Limb (tissue), 2 donors: ENCODE measurements around the gene CATSPERE.

ENCODE experiments used
- DNase-seq, 2 donors: peaks; one replicate each; pipeline ENCODE4 v3.0.0-alpha.2; 2016; ENCODE audit errors: extremely low spot score in 2 of 2

CATSPERE gene, protein sequence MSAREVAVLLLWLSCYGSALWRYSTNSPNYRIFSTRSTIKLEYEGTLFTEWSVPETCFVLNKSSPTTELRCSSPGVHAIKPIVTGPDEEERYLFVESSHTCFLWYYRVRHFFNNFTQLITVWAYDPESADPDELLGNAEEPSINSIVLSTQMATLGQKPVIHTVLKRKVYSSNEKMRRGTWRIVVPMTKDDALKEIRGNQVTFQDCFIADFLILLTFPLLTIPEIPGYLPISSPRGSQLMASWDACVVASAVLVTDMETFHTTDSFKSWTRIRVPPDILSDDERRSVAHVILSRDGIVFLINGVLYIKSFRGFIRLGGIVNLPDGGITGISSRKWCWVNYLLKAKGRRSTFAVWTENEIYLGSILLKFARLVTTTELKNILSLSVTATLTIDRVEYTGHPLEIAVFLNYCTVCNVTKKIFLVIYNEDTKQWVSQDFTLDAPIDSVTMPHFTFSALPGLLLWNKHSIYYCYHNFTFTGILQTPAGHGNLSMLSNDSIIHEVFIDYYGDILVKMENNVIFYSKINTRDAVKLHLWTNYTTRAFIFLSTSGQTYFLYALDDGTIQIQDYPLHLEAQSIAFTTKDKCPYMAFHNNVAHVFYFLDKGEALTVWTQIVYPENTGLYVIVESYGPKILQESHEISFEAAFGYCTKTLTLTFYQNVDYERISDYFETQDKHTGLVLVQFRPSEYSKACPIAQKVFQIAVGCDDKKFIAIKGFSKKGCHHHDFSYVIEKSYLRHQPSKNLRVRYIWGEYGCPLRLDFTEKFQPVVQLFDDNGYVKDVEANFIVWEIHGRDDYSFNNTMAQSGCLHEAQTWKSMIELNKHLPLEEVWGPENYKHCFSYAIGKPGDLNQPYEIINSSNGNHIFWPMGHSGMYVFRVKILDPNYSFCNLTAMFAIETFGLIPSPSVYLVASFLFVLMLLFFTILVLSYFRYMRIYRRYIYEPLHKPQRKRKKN

DNA sequence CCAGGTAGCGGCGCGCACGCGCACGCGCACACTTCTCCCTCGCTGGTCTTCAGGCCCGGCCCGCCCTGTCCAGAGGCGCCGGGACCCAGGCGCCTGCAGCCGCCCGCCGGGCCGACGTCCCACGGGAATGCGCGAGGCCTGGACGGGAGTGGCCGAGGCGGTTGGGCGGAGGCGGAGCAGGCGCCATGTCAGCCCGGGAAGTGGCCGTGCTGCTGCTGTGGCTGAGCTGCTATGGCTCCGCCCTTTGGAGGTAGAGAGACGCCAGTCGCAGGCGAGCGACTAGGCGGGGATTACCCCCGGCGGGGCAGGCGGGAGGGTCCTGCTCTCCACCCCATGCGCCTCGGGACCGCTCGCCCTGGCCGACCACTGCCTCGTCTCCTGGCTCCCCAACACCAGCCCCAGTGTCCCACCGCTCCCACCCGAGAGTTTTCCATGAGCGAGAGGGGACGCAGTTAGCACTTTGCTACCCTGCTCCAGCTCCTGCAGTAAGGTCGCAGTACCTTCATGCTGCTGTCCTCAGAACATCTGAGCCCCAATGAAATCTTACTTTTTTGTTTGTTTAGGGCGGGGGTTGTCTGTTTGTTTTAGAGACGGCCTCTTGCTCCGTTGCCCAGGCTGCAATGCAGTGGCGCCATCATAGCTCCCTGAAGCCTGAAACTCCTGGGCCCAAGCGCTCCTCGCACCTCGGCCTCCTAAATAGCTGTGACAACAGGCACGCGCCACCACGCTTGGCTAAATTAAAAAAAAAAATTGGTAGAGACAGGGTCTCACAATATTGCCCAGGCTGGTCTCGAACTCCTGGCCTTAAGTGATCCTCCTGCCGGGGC, at the start of gene CATSPERE:
Gene CATSPERE (plus strand): TSS at position 29 of the 827 bp plus-strand sequence. CDS start 157 bp downstream, at position 186.
- DNase-seq: peak; percentile 75 to 86

DNA sequence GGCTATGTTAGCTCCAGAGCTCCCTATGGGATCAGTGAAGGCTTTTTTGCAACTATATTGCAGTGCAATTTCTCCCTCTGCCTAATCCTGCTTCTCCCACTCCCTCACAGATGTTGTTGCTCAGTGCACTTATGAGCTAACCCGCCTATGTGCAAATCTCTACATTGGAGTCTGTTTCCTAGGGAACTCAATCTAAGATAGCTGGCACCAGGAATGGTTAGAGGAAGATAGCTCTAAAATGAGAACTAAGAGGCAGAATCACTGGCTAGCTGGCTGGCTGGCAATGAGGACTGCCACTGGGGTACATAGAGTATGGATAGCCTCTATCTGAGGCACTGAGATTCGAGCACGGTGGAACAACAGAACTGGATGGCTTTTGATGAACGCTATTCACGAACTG, 48.9 kb upstream of the CATSPERE start:
- DNase-seq: no peak

DNA sequence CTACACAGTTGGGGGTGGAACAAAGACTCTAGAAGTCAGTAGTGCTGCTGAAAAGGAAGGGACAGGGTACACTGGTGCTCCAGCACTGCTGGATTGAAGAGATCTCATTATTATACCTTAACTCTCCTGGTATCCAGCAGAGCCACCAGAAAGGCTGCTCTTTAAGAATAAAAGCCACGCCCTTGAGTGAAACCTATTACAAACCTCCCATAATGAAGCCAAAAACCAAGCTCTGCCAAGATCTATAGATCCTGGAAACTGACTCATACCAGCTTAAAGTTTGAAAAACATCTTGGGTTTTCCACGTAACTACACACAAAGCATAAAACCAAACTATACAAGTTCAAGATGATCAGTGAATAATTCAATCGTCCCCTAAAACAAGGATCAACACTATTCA, 47.3 kb upstream of the CATSPERE start:
- DNase-seq: no peak

DNA sequence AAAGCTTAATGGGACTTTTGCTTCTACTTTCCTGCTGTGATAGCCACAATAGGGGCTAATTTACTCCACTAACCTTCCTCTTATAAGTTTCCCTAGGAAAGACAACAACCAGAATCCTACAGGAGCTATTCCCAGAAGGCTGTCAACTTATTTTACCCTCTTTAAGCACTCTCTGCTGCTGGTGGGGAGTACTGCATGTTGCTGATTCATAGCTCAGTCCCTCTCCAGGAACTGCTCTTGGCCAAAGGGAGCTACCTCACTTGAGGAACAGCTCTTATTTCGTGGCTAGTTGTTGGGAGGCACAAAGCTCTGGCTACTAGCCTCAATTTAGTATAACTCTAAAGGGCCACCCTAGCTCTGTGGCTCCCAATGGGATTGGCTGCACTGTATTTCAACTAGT, 46.5 kb upstream of the CATSPERE start:
- no peak for DNase-seq

DNA sequence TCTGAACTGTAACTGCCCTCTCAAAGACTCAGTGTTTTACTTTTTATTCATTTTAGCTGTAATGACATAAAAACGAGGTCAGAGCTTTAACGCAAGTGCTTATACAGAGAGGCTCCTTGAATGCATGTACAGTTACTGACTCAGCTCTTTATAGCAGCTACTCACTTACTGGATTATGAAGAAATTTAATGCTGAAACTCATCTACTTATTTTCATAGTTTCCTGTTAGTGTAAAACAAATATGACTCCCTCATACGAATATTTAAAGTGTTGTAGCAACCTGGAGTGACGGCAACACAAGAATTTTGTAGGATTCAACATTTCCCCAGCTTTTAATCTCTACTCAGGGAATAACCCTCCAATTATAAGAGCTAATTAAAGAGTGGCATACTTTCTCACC, 42.0 kb upstream of the CATSPERE start:
- no peak for DNase-seq

DNA sequence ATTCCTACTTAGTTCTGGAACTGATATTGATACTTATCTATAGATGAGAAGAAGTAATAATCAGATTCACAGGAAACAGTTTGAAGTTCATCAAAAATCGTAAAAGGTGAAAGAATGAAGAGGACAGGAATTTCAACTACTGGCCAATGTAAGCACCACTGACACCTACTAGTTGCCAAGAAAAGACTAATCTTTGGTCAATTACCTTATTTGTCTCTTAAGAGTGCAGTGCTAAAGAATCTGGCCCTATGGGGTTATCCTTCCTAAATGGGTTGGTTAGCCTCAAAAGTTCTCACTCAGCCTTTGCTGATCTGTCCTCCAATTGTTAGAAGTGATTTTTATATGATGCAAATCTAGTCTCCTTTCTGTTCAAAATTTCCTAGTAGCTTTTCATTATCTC, 38.9 kb upstream of the CATSPERE start:
- no peak for DNase-seq

DNA sequence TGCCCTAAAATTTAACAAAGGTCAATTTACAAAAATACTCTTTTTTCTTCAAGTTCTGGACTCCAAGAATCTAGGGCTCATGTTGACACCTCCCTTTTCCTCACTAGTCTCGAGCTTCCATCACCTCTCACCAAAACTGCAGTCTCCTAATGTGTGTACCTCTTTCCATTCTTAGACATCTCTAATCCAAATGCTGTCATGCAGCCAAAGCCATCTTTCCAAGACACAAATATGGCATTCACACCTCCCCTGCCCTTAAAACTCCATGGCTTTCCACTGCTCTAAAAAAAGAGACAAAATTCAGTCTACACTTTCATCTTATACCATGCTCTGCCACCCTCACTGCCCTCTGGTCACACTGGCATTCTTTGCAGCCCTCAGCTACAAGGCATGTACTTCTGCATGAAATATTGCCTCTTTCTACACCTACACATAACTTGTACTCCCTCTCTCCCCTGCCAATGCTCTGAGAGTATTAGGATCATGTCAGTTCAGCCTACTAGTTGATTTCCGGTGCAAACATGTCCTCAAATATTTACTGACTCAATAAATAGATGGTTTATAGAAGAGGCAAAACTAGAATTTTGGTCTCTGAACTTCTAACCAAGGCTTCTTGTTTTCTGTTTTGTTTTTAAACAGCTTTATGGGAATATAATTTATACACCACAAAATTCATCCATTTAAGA, 36.3 kb upstream of the CATSPERE start:
- DNase-seq: no peak

DNA sequence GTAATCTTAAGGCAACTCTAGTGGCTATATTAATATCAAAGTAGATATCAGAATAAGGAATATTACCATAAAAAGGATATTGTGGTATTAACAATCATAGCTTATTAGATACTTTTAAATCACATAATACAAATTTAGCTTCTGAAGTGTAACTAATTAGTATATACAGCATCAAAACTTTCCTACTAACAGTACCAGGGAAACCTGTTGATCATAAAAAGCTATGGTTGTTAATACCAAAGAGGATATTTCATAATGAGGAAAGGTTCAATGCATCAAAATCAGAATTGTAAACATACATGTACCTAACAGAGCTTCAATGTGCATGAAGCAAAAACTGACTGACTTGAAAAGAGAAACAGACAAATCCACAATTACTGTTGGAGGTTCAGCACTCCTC, 33.4 kb upstream of the CATSPERE start:
- no peak for DNase-seq

DNA sequence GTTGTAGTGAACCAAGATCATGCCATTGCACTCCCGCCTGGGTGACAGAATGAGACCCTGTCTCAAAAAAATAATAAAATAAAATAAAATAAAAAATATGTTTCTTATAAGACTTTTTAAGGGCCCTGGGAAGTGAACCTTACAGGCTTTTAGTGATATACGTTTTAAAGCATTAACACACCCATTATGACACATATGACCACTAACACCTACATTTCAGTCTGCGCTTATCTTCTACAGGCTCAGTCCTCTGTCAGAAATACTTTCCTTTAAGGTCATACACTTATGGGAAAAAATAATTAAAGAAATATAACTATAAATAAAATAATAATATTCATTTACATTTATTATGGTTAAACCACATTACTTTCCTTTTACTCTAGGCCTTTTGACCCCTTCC, 31.3 kb upstream of the CATSPERE start:
- no peak for DNase-seq

DNA sequence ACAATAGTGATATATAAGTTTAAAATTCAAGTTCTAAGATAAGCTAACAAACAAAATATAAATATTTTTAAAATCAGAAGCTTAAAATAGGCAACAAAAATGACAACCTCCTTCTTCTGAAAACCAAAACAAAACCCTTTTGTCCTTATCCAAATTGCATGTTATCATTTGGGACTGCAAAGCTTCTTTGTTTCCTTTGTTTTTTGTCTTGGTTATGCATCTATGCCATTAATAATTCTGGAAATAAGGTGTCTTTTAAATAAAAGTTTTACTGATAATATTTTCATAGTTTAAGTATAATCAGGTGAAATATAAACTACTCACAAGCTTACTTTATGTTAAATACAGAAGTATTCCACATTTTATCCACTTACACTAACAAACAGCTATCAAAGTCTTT, 29.9 kb upstream of the CATSPERE start:
- DNase-seq: no peak

DNA sequence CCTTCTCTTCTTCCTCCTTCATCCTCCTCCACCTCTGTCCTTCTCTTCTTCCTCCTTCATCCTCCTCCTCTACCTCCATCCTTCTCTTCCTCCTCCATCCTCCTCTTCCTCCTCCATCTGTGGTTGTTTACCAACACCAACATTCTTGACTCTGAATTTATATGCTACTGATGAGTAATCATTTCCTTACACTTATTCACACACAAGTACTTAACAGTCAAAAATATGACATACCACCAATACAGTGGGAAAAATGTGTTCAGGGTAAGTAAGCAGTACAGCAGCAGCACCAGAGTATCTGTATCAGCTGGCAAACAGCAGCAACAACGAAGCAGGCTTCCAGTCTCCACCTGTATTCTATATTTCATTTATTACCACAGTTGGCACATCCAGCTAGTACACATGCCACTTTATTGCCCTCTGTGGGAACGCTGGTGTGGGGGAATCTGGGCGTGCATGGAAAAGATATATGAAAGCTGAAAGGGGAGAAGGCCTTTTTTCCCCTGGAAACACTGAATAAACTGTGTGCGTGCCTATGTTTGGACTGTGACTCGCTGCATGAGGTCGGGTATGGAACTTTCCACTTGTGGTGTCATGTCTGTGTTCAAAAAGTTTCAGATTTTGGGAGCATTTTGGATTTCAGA, 25.4 kb upstream of the CATSPERE start:
- DNase-seq: no peak

DNA sequence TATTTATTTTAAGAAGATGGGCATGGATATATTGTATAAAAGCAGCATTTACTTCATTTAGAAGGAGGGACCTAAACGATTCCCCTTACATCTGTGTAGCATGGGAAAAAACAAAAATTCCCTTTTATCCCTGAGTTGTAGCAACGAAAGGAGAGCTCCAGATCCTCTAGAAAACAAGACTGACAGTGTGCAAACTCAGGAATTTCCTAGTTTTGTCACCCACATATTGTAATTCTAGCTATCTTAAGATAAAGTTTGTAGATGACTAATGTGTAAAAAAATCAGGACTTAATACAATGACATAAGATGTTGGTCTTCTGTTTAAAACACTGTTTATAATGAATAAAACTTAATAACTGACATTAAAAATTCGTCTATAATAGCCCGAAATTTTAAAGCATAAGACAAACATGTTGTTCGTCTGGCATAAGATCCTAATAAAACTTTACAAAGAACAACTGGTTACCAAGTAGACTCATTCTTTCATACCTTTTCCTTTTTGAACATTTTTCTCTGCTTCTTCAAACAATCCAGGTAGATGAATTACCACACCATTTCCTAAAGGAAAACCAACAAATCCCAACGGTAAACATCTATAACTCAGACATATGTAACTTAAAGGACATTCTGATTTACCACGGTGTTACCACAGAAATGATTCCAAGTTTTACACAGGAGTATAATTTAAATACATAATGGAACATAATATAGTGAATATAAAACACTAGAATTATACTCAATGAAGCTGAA, 24.6 kb upstream of the CATSPERE start:
- DNase-seq: no peak

DNA sequence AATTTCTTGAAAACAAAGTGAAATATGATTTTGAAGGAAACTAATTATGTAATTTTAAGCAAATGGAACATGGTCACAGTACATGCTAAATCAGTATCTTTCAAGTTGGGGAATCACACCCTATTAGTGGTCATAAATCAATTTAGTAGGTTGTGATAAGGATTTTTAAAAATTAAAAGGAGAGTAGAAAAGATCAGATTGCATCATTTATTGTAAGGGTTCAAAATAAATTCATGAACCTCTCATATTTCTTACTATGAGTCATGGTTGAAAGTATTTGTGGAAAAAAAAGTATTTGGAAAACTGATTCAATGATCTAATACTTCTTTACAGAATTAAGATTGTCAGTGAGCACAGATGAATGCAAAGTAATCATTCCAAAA, 24.0 kb upstream of the CATSPERE start:
- DNase-seq: no peak

DNA sequence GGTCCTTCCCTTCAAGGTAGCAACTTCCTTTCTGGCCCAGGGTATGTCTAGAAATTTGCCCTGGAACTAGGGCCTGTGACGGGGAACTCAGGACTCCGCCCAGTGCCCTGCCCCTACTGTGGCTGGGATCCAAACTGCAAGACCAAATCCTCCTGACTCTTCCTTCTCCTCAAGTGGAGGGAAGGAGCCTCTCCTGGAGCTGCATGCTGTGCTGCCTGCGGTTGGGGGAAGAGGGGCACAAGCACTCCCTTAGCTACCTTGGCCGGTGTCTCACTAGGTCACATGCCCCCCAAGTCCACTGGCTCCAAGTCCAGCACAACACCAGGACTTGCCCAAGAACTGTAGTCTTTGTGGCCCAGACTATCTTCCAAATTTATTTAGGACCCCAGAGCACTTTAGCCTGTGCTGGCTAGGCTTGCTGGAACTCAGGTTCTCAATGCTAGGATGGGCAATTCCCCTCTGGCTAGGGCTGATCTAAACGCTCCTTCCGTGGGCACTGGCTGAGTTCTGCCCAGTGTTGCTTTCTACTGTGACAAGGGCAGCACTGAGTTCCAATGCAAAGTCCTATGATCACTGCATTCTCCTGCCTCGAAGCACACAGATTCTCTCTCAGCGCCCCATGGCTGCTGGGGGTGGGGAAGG, 21.6 kb upstream of the CATSPERE start:
- no peak for DNase-seq

DNA sequence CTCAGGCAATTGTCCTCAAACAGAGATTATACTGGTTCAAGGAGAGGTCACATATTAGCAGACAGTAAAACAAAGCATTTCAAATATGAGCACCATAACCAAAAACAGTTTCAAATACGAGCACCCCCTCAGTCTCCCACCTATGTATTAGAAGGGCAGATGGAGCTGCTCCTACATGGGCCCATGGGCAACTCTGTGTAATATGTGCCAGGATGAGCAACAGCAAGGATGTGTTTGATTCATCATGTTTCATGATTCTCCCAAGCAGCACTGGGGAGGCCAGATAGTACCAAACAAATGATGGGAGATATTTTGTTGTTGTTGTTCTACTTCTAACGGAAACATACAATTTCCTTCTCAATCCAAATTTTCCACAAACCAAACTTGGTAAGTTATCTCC, 18.2 kb upstream of the CATSPERE start:
- no peak for DNase-seq

DNA sequence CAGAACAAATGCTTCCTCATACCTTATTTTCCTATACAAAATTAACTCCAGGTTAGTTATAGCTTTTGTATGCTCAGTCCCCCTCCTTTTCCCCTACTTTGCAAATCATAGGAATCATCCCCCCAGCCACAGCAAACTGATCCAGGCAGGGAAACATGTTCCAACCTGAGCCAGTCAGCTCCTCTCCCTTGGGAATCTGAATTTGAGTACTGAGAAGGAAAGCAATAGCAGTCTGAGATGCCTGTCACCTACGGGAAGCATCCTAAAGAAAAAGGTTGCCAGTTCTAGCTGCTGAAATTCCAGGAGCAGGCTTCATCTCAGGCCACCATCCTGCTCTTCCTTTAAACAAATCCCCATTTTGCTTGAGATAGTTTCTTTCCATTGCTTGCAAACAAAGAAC, 16.2 kb upstream of the CATSPERE start:
- no peak for DNase-seq

DNA sequence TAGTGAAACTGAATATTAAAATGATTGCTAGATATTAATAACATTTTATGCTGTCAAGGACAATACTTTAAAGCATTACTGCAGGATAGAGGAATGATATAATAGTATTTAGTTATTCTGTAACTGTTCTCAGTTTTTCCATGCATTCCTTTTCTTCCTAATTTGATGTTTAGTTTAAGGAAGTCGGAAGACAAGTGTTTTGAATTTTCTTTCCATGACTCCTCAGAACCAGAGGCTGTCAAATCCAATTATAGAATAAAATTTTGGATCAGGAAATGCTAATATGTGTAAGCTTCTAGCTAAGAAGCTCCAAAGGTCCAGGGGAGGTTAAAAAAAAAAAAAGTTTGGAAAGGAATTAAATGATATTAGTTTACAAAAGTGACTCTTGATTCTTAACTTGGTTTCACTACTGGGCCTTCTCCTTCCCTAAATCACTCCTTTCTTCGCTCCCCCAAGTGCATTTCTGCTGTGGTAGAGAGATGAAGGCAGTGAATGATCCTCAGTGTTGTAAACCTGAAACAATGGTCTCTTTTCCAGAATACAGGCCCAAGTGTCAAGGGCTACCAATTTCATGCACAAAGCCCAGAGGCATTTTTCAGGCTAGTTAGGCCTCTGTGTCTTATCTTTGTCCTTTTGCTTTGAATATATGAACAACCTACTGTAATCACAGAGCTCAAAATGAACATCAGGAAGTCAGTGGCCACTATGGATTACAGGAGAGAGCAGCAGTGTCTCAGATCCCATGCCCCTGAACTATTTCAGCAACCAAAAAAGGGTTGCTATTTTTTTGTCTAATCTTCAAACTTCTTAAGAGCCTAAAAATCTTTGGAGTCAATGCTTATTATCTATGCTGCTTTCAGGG, 15.5 kb upstream of the CATSPERE start:
- no peak for DNase-seq

DNA sequence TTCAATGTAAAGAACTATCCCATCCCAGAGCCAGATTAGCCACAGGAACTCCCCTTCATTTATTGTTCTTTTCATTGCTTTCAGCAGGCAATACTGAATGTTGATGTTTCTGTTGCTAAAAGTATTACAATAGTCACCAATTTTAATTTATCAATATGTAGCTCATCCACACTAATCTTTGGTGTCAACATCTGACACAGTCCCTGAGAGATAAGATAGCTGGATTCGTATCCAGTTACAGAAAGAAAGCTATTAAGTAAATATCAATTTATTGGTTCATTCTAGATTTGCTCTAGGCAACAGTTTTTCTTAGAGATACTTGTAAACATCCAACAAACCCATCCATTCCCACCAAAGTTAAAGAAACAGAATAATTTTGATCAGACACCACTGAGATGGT, 14.0 kb upstream of the CATSPERE start:
- DNase-seq: no peak
